Subcutaneous abdominal adipose tissue (tissue), 5 donors: Measurements from ENCODE around the gene SPRN.
A peak's percentile ranks its signal among the peaks of the same experiment; 100 is the strongest.

Experiments
- H3K27ac ChIP-seq: one replicate; pipeline ENCODE4 v1.7.0; 2013; ENCODE audit warnings: low read depth, mild to moderate bottlenecking, inconsistent platforms, low read length, moderate library complexity
- H3K27me3 ChIP-seq, 5 donors: one replicate each; pipeline ENCODE4 v1.7.0; 2013; ENCODE audit warnings: low read length in 5 of 5, inconsistent platforms in 1 of 5; ENCODE audit not compliant: control insufficient read depth in 5 of 5, insufficient read depth in 4 of 5
- H3K36me3 ChIP-seq, 5 donors: one replicate each; pipeline ENCODE4 v1.7.0; 2013; ENCODE audit warnings: low read length in 5 of 5; ENCODE audit not compliant: control insufficient read depth in 5 of 5, insufficient read depth in 5 of 5
- H3K4me1 ChIP-seq, 5 donors: one replicate each; pipeline ENCODE4 v1.7.0; 2013; ENCODE audit warnings: low read length in 5 of 5, mild to moderate bottlenecking in 3 of 5, moderate library complexity in 1 of 5; ENCODE audit not compliant: control insufficient read depth in 5 of 5, insufficient read depth in 5 of 5
- H3K4me3 ChIP-seq, 5 donors: one replicate each; pipeline ENCODE4 v1.7.0; 2013; ENCODE audit warnings: low read length in 5 of 5, low read depth in 1 of 5
- H3K9ac ChIP-seq, 5 donors: one replicate each; pipeline ENCODE4 v1.7.0; 2013; ENCODE audit warnings: low read length in 5 of 5, mild to moderate bottlenecking in 4 of 5, moderate library complexity in 3 of 5
- H3K9me3 ChIP-seq, 5 donors: one replicate each; pipeline ENCODE4 v1.7.0; 2013; ENCODE audit warnings: low read length in 5 of 5; ENCODE audit not compliant: control insufficient read depth in 5 of 5
- donor health status: healthy.
- donor health status: healthy.
- donor health status: healthy.
- donor health status: healthy.
- donor health status: healthy.

SPRN gene

DNA sequence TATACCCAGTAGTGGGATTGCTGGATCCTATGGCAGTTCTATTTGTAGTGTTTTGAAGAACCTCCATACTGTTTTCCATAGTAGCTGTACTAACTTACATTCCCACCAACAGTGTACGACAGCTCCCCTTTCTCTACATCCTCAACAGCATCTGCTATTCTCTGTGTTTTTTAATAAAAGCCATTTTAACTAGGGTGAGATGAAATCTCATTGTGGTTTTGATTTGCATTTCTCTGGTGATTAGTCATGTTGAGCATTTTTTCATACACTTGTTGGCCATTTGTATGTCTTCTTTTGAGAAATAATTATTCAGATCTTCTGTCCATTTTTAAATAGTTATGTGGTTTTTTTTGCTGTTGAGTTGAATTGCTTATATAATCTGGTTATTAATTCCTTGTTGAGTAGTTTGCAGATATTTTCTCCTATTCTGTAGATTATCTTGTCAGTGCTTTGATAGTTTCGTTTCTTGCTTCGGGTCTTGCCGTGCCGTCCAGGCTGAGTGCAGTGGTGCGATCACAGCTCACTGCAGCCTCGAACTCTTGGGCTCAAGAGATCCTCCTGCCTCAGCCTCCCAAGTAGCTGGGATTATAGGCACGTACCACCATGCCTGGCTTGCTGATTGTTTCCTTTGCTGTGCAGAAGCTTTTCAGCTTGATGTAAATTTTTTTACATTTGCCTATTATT lies 18.4 kb downstream of the SPRN start:
- Histone ChIP-seq H3K4me3 (no peak overlapping the region), H3K9ac (no peak overlapping the region), H3K4me1 (peaks cover 0 to 2% (median 0%) of the 10 kb centered on the region in 5 donors), H3K27ac (no peak overlapping the region), H3K36me3 (peaks cover 42 to 63% (median 56%) of the 10 kb centered on the region in 5 donors), H3K27me3 (no peaks in the 10 kb centered on the region), H3K9me3 (peaks cover 0 to 5% (median 3%) of the 10 kb centered on the region in 5 donors)

DNA sequence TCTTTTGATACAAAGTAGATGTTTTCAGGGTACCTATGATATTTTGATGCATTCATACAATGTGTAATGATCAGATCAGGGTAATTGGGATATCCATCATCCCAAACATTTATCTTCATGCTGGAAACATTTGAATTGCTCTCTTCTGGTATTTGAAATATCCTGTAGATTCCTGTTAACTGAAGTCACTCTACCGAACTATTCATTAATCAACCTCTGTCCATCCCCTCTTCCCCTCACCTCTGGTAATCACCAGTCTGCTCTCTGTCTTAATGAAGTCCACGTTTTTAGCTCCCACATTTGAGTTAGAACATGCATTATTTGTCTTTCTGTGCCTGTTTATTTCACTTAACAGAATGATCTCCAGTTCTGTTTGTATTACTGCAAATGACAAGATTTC lies 19.2 kb downstream of the SPRN start:
- no peaks in the 10 kb centered on the region for H3K27me3 ChIP-seq
- peaks cover 37 to 63% (median 54%) of the 10 kb centered on the region in 5 donors for H3K36me3 ChIP-seq
- H3K9me3 ChIP-seq: no peaks in the 10 kb centered on the region
- no peak overlapping the region for H3K9ac ChIP-seq
- peaks cover 0 to 3% (median 0%) of the 10 kb centered on the region in 5 donors for H3K4me1 ChIP-seq
- H3K27ac ChIP-seq: no peak overlapping the region
- H3K4me3 ChIP-seq: no peak overlapping the region

DNA sequence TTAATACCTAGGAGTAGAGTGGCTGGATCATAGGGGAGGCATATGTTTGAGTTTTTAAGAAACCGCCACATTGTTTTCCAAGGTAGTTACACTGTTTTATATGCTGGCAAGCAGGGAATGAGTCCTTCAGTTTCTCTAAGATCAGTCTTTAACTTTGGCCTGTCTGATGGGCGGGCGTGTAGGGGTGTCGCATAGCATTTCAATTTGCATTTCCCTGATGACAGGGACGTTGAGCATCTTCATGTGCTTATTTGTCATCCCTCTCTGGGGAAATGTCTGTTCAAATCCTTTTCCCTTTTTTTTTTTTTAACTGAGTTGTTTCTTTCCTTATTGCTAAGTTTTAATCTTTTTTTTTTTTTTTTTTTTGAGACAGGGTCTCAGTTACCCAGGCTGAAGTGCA lies 20.6 kb downstream of the SPRN start:
- Histone ChIP-seq H3K27me3 (no peaks in the 10 kb centered on the region), H3K4me1 (peaks cover 0 to 3% (median 0%) of the 10 kb centered on the region in 5 donors), H3K9ac (no peak overlapping the region), H3K4me3 (no peak overlapping the region), H3K9me3 (no peaks in the 10 kb centered on the region), H3K36me3 (peaks cover 29 to 76% (median 61%) of the 10 kb centered on the region in 5 donors), H3K27ac (no peak overlapping the region)

DNA sequence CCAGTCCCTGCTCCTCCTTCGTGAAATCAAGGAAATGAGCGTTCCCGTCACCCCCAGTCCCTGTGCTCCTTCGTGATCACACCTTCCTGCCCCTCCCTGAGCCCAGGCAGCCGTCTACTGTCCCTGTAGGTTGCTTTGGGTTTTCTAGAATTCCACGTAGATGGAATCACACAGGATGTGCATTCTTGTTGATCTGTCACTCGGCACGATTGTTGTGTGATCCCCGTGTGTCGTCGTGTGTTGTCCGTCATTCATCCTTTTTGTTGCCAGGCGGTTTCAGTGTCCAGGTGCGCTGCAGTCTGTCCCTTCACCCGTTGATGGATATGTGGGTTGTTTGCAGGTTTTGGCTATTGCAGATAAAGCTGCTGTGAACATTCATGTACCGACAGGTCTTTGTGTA lies 21.1 kb downstream of the SPRN start:
- Histone ChIP-seq H3K27me3 (no peaks in the 10 kb centered on the region), H3K4me1 (peaks cover 0 to 3% (median 0%) of the 10 kb centered on the region in 5 donors), H3K27ac (no peak overlapping the region), H3K36me3 (peaks cover 25 to 78% (median 62%) of the 10 kb centered on the region in 5 donors), H3K9ac (no peak overlapping the region), H3K9me3 (no peaks in the 10 kb centered on the region), H3K4me3 (no peak overlapping the region)

DNA sequence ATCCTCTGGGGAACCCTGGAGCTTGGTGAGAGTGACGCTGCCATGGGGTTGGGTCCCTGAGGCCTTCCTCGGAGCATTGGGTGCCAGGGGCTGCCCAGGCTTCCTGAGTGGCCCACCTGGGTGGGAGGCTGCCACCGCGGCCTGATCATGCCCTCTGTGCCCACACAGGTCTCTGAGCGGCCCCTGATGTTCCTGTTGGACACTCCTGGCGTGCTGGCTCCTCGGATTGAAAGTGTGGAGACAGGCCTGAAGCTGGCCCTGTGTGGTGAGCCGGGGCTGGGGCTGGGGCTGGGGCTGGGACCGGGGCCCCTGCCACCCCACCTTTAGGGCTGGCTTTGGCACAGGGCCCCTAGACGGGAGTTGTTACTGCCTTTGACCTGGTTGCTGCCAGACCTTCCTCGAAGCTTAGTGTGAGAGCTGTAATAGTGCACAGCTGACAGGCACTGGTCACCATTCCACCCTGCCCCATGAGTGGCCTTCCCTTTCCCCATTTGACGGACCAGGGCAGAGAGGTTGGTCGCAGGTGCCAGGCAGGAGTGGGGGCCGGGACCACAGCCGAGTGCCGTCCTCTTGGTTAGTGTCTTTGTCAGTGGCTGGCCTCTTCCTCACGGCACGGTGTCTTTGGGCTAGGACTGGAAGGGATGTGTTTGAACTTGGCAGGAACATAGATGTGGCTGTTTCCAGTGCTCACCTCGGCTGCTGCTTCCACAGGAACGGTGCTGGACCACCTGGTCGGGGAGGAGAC lies 22.3 kb downstream of the SPRN start:
- H3K9ac ChIP-seq: no peak overlapping the region
- no peaks in the 10 kb centered on the region for H3K27me3 ChIP-seq
- no peak overlapping the region for H3K27ac ChIP-seq
- no peak overlapping the region for H3K4me3 ChIP-seq
- peaks cover 0 to 3% (median 0%) of the 10 kb centered on the region in 5 donors for H3K4me1 ChIP-seq
- peaks cover 18 to 77% (median 69%) of the 10 kb centered on the region in 5 donors for H3K36me3 ChIP-seq
- no peaks in the 10 kb centered on the region for H3K9me3 ChIP-seq

DNA sequence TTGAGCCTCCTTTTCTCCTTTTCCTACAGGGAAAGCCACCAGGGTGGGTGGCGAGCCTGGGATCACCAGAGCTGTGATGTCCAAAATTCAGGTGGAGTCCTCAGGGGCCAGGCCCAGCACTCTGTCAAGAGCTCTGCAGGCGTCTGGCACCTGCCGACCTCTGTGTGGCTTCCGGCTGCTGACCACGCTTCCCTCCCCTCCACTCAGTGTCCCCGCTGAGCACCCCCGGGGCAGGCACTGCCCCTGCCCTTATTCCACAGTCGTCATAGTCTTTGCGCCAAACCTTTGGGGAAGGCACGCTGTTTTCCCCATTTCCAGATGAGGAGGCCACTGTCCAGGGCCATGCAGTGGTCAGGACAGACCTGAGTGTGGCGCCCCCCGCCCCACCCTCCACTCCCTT lies 22.9 kb downstream of the SPRN start:
- Histone ChIP-seq H3K9ac (no peak overlapping the region), H3K4me1 (peaks cover 0 to 3% (median 0%) of the 10 kb centered on the region in 5 donors), H3K27ac (no peak overlapping the region), H3K9me3 (no peaks in the 10 kb centered on the region), H3K36me3 (peaks cover 14 to 74% (median 72%) of the 10 kb centered on the region in 5 donors), H3K4me3 (no peak overlapping the region), H3K27me3 (no peaks in the 10 kb centered on the region)

DNA sequence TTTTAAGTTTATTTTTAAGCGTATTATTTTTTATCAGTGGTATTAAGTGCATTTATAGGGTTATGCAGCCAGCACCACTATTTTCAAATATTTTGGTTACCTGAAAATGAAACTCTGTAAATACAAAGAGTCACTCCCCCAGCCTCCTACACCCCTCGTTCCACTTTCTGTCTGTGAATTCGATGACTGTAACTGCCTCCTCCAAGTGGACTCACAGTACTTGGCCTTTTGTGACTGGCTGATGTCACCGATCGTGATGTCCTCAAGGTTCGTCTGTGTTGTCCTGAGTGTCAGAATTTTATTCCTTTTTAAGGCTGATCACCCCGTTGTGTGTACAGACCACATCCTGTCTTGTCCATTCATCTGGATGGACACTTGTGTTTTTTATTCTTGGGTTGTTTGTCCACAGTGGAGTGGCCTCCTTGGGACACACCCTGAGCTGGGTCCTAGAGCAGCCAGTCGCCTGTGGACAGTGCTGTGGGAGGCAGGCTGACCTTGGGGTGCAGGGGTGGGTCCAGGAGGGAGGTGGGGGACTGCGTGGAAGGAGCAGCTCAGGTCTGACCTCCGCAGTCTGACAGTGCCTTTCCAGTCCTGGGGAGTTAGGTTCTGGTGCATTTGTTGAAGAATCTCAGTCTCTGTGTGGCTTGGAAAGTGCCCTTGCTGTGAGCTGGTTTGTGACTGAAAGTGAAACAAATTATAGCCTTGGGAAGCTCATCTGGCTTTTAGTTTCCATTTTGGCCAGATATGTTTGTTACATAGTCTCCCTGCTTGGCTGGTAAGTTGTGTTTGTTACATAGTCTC lies 23.6 kb downstream of the SPRN start:
- peaks cover 0 to 3% (median 0%) of the 10 kb centered on the region in 5 donors for H3K4me1 ChIP-seq
- no peak overlapping the region for H3K4me3 ChIP-seq
- H3K9ac ChIP-seq: peak overlapping the region in 1 of 5 donors; percentile 2
- H3K9me3 ChIP-seq: no peaks in the 10 kb centered on the region
- H3K27me3 ChIP-seq: no peaks in the 10 kb centered on the region
- H3K27ac ChIP-seq: no peak overlapping the region
- H3K36me3 ChIP-seq: peaks cover 13 to 78% (median 72%) of the 10 kb centered on the region in 5 donors

DNA sequence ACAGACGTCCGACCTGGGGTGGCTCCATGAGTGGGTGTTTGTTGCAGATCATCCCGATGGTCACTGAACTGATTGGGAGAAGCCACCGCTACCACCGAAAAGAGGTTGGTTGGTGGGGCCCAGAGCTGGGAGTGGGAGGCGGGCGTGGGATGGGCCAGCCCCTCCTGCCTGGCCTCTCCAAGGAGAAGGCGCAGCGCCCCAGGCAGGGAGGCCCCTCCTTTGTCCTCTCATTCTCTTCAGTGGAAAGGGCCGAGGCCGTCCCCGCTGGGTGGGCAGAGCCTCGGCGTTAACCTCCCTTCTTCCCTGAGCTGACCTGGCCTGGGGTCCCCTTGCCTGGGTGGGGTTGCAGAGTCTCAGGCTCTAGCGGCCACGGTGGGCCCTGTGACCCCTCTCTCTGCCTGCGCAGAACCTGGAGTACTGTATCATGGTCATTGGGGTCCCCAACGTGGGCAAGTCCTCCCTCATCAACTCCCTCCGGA lies 25.3 kb downstream of the SPRN start:
- peaks cover 0 to 67% (median 63%) of the 10 kb centered on the region in 5 donors for H3K36me3 ChIP-seq

DNA sequence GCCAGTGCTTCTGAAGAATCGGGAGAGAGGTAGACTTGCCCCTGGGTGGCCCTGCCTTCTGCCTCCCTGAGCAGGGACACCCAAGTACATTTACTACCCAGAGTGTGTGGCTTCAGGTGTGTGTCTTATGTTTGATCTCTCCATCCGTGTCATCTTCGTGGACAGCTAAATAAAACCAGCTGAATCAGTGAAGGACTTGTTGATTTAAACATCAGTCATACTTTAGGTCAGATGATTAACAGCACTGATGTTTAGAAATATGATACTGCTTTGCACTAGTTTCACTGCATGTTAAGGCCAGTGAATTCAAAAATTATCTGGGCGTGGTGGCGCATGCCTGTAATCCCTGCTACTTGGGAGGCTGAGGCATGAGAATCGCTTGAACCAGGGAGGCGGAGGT lies 26.5 kb downstream of the SPRN start:
- H3K4me3 ChIP-seq: no peak overlapping the region

More for the DNA sequence above, 25.3 kb downstream of the SPRN start:
- Histone ChIP-seq H3K4me1 (peaks cover 0 to 14% (median 13%) of the 10 kb centered on the region in 5 donors), H3K27ac (no peak overlapping the region), H3K9ac (no peak overlapping the region), H3K27me3 (no peaks in the 10 kb centered on the region), H3K9me3 (no peaks in the 10 kb centered on the region), H3K4me3 (no peak overlapping the region)

More for the DNA sequence above, 26.5 kb downstream of the SPRN start:
- Histone ChIP-seq H3K9me3 (no peaks in the 10 kb centered on the region), H3K36me3 (peaks cover 0 to 59% (median 54%) of the 10 kb centered on the region in 5 donors), H3K4me1 (peaks cover 0 to 21% (median 13%) of the 10 kb centered on the region in 5 donors), H3K27ac (no peak overlapping the region), H3K27me3 (no peaks in the 10 kb centered on the region), H3K9ac (no peak overlapping the region)
